Measurements from ENCODE around the gene POLR2E. TPM values are rescaled to one million over a fixed set of nuclear protein-coding genes. Genes with fewer than 3 reads are reported as not detected.

The POLR2E gene
- total and polyA plus RNA-seq, 8 donors, result 40.0 to 69.4 (median 61.3) TPM

GRCh38 chr19:1050989-1051788 is 44.0 kb downstream of the POLR2E start:
- Histone ChIP-seq H3K4me3 (no peak overlapping the region), H3K36me3 (no peaks in the 10 kb centered on the region), H3K4me1 (no peaks in the 10 kb centered on the region), H3K27me3 (no peaks in the 10 kb centered on the region), H3K9me3 (no peaks in the 10 kb centered on the region), H3K27ac (no peak overlapping the region)
- ATAC-seq (no peak), DNase-seq (peak in 1 of 6 donors; percentile 69), FAIRE-seq (no peak)
- WGBS, 2 donors, result 93 to 95% methylated on average over 29 to 31 of the region's 31 CpGs
- TF ChIP-seq, protein P1, sequence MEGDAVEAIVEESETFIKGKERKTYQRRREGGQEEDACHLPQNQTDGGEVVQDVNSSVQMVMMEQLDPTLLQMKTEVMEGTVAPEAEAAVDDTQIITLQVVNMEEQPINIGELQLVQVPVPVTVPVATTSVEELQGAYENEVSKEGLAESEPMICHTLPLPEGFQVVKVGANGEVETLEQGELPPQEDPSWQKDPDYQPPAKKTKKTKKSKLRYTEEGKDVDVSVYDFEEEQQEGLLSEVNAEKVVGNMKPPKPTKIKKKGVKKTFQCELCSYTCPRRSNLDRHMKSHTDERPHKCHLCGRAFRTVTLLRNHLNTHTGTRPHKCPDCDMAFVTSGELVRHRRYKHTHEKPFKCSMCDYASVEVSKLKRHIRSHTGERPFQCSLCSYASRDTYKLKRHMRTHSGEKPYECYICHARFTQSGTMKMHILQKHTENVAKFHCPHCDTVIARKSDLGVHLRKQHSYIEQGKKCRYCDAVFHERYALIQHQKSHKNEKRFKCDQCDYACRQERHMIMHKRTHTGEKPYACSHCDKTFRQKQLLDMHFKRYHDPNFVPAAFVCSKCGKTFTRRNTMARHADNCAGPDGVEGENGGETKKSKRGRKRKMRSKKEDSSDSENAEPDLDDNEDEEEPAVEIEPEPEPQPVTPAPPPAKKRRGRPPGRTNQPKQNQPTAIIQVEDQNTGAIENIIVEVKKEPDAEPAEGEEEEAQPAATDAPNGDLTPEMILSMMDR (IDR thresholded peaks at IDR 0.05), result no peak
- intact Hi-C loops (cut with DNase I), result no loop called here

GRCh38 chr19:1049800-1050199 is 45.4 kb downstream of the POLR2E start:
- H3K27ac ChIP-seq, result no peak overlapping the region
- H3K9me3 ChIP-seq, result no peaks in the 10 kb centered on the region
- no peaks in the 10 kb centered on the region for H3K27me3 ChIP-seq
- intact Hi-C loops (cut with DNase I), result no loop called here
- no peak for FAIRE-seq
- H3K4me3 ChIP-seq, result no peak overlapping the region
- no peak for ATAC-seq
- no peak for DNase-seq
- TF ChIP-seq, protein P1 (IDR thresholded peaks at IDR 0.05), result no peak
- H3K36me3 ChIP-seq, result no peaks in the 10 kb centered on the region
- 76 to 83% methylated on average over 10 to 11 of the region's 11 CpGs for WGBS, 2 donors
- no peaks in the 10 kb centered on the region for H3K4me1 ChIP-seq

GRCh38 chr19:1049106-1049505 is 46.1 kb downstream of the POLR2E start:
- intact Hi-C loops (cut with DNase I), result no loop called here
- H3K27me3 ChIP-seq, result no peaks in the 10 kb centered on the region
- H3K27ac ChIP-seq, result no peak overlapping the region
- no peaks in the 10 kb centered on the region for H3K36me3 ChIP-seq
- WGBS, 2 donors, result 95 to 98% methylated on average over 13 to 17 of the region's 17 CpGs
- TF ChIP-seq, protein P1 (IDR thresholded peaks at IDR 0.05), result no peak
- DNase-seq (peak in 1 of 6 donors; percentile 59), FAIRE-seq (no peak), ATAC-seq (no peak)
- H3K4me1 ChIP-seq, result no peaks in the 10 kb centered on the region
- no peak overlapping the region for H3K4me3 ChIP-seq
- H3K9me3 ChIP-seq, result no peaks in the 10 kb centered on the region

DNA sequence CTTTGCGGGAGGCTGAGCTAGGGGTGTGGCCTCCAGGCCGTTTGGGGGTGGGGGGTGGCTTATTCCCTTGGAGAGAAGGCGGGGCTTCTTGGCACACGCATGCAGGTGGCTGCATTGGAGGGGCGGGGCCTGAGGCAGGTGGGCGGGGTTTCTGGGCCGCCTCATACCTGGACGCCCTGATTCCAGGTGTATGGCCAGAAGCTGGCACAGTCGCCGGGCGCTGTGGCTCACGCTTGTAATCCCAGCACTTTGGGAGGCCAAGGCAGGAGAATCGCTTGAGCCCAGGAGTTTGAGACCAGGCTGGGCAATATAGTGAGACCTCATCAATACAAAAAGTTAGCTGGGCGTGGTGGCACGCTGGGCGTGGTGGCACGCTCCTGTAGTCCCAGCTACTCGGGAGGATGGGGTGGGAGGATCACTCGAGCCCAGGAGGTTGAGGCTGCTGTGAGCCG is 47.5 kb downstream of the POLR2E start:
- H3K36me3 ChIP-seq, result no peaks in the 10 kb centered on the region
- DNase-seq (peak in 1 of 6 donors; percentile 58), ATAC-seq (no peak), FAIRE-seq (no peak)
- H3K27me3 ChIP-seq, result no peaks in the 10 kb centered on the region
- intact Hi-C loops (cut with DNase I), result no loop called here
- no peak overlapping the region for H3K27ac ChIP-seq
- no peaks in the 10 kb centered on the region for H3K4me1 ChIP-seq
- TF ChIP-seq, protein P1 (IDR thresholded peaks at IDR 0.05), result no peak
- 84 to 91% methylated on average over 20 of the region's 20 CpGs for WGBS, 2 donors
- H3K9me3 ChIP-seq, result no peaks in the 10 kb centered on the region
- H3K4me3 ChIP-seq, result no peak overlapping the region
